H54 (cell line): ENCODE measurements around the gene KPNA4.

Experiments used
- DNase-seq: peaks from one replicate; pipeline ENCODE4 v3.0.0; 2011; ENCODE audit warnings: low spot score, mixed read lengths; ENCODE audit not compliant: insufficient read length
- FAIRE-seq: peaks from 3 replicates; lab custom pipeline; 2011; peaks lifted over from hg19 to GRCh38; lab: Jason Lieb, UNC
- POLR2A ChIP-seq: IDR thresholded peaks from 2 replicates; pipeline ENCODE4 v1.6.1; 2011; ENCODE audit warnings: low read depth, mild to moderate bottlenecking, low read length

KPNA4 gene

GRCh38 chr3:160501325-160501724 lies 64.0 kb downstream of the KPNA4 start:
- DNase-seq: no peak
- FAIRE-seq: no peak
- no peak for TF ChIP-seq POLR2A

- no peak for TF ChIP-seq POLR2A
- DNase-seq: no peak
- no peak for FAIRE-seq
Measured at GRCh38 chr3:160498202-160498601, 67.2 kb downstream of the KPNA4 start.

- no peak for TF ChIP-seq POLR2A
- FAIRE-seq (no peak), DNase-seq (no peak)
Measured at GRCh38 chr3:160490166-160490565, 75.2 kb downstream of the KPNA4 start.

GRCh38 chr3:160486459-160486869 lies 78.9 kb downstream of the KPNA4 start:
- FAIRE-seq (no peak), DNase-seq (no peak)
- no peak for TF ChIP-seq POLR2A

- DNase-seq (no peak), FAIRE-seq (no peak)
- TF ChIP-seq POLR2A: no peak
Measured at GRCh38 chr3:160482796-160483195, 82.6 kb downstream of the KPNA4 start.

GRCh38 chr3:160481856-160482255 lies 83.5 kb downstream of the KPNA4 start:
- FAIRE-seq: no peak
- DNase-seq: no peak
- TF ChIP-seq POLR2A: no peak

GRCh38 chr3:160480931-160481330 lies 84.4 kb downstream of the KPNA4 start:
- DNase-seq (no peak), FAIRE-seq (no peak)
- TF ChIP-seq POLR2A: no peak

- TF ChIP-seq POLR2A: no peak
Measured at GRCh38 chr3:160479376-160479775, 86.0 kb downstream of the KPNA4 start.

GRCh38 chr3:160478338-160478737 lies 87.0 kb downstream of the KPNA4 start:
- no peak for FAIRE-seq
- no peak for DNase-seq
- TF ChIP-seq POLR2A: no peak

More at GRCh38 chr3:160479376-160479775, 86.0 kb downstream of the KPNA4 start:
- FAIRE-seq: no peak
- no peak for DNase-seq

GRCh38 chr3:160477750-160478149 lies 87.6 kb downstream of the KPNA4 start:
- DNase-seq (no peak), FAIRE-seq (no peak)
- no peak for TF ChIP-seq POLR2A

- FAIRE-seq: no peak
- no peak for TF ChIP-seq POLR2A
- DNase-seq: no peak
Measured at GRCh38 chr3:160475884-160476283, 89.5 kb downstream of the KPNA4 start.

- no peak for FAIRE-seq
- no peak for DNase-seq
- TF ChIP-seq POLR2A: no peak
Measured at GRCh38 chr3:160475153-160475552, 90.2 kb downstream of the KPNA4 start.

GRCh38 chr3:160474416-160474838 lies 90.9 kb downstream of the KPNA4 start:
- no peak for FAIRE-seq
- TF ChIP-seq POLR2A: no peak
- DNase-seq: no peak

GRCh38 chr3:160473978-160474377 lies 91.4 kb downstream of the KPNA4 start:
- DNase-seq (peak; percentile 37), FAIRE-seq (no peak)
- TF ChIP-seq POLR2A: no peak

- FAIRE-seq: no peak
- no peak for TF ChIP-seq POLR2A
Measured at GRCh38 chr3:160473221-160473620, 92.2 kb downstream of the KPNA4 start.

GRCh38 chr3:160472344-160472743 lies 93.0 kb downstream of the KPNA4 start:
- no peak for TF ChIP-seq POLR2A
- DNase-seq (no peak), FAIRE-seq (no peak)

More at GRCh38 chr3:160473221-160473620, 92.2 kb downstream of the KPNA4 start:
- no peak for DNase-seq
